Fibroblast of the conjunctiva (primary cell): ENCODE results near the gene P2RY2.
"Not testable (repeated sequence)": the region's sequence is repeated elsewhere in the genome, so short reads cannot be mapped to it uniquely, and the experiment has no call there.

Experiments used
- DNase-seq: peaks from one replicate; pipeline ENCODE4 v3.0.0-alpha.2; 2010; ENCODE audit warnings: low read depth

Gene P2RY2

DNA sequence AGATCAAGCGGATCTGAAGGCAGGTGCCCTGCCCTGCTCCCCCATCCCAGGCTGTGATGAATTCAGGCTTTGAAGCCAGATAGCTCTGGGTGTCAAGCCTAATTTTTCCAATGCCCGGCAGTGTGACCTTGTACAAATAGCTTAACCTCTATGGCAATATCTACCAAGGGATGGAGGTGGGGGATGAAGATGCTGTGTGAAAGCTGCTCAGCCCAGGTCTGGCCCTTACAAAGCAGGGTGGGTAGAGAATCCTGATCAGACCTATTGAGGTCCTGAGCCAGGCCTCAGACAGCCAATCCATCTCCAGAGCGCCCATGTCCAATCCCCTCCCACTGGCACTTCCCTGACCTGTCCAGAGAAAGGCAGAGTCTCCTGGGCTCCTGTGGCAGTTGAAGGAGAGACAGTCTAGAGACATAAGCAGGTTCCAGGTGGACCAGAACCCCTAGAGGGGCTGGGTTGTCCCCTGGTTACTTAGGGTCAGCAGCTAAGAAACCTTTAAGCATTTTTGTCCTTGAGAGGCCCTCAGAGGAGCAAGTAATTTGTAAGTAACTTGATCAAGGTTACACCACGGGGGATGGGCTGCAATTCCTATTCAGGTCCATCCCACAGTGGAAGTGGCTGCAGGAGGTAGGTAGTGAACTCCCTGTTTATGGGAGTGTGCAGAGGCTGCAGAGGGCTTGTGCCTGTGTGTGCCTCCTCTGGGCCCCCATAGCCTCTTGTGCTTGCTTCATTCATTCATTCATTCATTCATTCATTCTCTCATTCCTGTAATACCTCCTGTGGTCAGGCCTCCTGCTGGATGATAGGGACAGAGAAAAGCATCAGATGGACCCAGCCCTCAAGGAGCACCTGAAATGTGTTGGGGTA lies 10.4 kb downstream of the P2RY2 start:
- no peak for DNase-seq

DNA sequence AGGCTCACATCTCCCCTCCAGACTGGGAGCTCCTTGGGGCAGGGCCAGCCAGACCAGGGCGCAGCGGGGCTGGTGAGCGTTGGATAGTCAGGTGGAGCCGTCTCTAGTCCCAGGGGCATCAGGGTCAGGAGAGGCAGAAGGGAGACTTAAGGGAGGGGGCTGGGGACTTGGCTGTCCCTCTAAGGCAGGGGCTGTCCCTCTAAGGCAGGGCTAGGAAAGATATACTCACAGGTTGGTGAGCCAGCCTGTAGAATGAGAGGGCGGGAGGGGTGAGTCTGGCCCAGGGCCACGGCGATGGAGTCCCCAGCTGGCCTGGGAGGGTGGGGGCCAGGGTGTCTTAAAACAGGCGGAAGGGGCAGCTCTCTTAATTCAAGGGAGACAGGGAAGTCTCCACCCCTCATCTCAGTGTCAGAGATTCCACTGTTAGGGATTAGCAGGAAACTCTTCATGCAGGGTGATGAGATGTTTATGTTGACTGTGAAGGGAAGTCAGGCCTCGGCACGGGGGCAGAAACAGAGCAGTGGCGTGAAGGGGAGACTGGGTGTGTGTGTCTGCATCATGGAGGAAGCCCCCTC lies 11.3 kb downstream of the P2RY2 start:
- DNase-seq, result no peak

DNA sequence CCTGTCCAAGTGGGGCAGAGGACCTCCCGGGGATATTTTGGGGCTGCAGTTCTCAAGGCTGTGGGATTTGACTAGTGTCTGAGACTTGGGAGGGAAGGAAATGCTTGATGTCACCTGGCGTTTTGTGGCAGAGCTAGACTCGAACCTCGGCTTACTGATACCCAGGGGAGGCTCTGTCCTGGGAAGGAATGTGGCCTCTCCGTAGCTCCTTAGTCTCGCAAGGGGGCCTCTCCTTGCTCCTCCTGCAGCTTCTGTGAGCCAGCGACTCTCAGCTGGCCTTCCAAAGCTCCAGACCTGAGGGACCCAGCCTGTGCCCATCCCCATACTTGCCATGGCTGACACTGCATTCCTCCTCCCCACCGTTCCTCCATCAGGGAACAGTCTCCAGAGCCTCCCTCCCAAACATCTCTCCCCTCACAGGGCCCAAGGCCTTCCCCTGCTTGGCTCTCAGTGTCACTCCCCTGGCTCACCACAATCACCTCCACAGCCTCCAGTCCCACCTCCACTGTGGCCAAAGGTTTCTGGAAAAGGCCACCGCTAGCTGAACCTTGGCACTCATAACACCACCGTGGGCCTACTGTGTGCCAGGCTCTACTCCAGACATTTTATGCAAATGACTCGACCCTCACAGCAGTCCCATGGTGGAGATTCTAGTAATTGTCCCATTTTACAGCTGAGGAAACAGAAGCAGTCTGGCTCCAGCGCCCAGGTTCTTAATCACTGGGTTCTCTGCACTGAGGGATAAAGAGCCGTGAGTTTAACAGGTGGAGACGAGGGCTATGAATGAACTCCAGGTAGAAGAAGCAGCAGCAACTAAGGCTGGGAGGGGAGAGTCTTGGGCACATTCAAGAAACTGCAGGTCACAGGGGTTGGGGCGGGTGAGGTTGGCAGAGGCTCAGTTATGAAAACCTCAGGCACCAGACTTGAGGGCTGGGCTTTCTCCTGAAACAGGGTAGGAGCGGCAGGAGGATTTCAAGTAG lies 12.1 kb downstream of the P2RY2 start:
- DNase-seq, result no peak

DNA sequence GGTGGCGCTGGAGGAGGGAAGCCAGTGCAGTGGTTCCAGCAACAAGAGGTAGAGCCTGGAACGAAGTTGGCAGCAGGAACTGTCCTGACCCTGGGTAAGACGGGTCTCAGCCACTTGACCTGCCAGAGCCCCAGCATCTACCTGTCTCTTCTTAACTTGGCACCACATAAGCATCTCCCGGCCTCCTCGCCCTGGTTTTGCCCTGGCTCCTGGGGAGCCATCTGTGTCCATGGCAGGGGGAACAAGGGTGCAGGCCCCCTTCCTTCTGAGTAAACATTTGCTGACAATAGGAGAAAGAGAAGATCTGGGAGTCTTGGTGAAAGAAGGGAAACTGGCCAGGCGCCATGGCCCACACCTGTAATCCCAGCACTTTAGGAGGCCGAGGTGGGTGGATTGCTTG lies 12.8 kb downstream of the P2RY2 start:
- DNase-seq, result no peak

DNA sequence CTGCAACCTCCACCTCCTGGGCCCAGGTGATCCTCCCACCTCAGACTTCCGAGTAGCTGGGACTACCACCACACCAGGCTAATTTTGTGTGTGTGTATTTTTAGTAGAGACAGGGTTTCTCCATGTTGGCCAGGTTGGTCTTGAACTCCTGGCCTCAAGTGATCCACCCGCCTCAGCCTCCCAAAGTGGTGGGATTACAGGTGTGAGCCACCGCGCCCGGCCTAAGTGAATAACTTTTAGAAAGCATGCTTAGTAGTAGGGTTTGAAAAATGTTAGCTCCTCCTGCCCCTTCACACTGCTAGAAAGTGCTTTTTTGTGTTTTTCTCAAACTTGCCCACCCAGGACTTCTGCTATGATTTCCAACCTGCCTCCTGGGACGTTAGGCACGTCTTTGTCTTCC lies 14.4 kb downstream of the P2RY2 start:
- DNase-seq, result not testable (repeated sequence)

DNA sequence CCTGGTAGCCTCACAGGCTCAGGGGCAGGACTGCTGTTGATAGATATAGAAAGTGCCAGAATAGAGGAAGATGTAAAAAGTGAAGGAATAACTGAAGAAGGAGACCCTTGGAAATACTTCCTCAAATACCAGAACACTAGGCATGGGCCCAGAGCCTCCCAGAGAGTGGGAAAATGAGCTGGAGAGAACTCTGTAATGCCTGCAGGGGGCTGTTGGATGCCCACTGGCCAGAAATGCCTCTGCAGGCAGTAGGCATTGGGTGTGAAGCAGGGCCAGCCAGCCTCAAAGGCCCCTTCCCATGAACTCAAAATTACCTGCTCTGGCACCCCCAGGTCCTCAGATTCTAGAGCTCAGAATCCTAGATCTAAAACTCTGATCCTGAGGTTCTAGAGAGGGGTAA lies 15.1 kb downstream of the P2RY2 start:
- no peak for DNase-seq

DNA sequence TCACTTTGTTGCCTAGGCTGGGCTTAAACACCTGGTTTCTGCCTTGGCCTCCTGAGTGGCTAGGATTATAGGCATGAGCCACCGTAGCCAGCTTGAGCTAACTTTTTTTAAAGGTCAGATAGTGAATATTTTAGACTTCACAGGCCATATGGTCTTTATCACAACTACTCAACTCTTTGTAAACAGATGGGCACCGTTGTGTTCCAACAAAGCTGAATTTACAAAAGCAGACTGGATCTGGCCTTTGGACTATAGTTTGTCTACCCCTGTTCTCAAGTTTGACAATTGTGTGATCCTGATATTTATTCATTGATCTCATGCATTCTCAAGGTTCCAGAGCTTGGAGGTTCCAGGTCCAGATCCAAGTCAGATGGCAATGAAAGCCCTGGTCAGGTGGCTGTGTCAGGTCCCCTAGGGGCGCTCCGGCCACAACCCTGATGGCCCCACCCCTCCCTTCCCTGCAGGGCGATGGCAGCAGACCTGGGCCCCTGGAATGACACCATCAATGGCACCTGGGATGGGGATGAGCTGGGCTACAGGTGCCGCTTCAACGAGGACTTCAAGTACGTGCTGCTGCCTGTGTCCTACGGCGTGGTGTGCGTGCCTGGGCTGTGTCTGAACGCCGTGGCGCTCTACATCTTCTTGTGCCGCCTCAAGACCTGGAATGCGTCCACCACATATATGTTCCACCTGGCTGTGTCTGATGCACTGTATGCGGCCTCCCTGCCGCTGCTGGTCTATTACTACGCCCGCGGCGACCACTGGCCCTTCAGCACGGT lies 15.8 kb downstream of the P2RY2 start:
- no peak for DNase-seq

DNA sequence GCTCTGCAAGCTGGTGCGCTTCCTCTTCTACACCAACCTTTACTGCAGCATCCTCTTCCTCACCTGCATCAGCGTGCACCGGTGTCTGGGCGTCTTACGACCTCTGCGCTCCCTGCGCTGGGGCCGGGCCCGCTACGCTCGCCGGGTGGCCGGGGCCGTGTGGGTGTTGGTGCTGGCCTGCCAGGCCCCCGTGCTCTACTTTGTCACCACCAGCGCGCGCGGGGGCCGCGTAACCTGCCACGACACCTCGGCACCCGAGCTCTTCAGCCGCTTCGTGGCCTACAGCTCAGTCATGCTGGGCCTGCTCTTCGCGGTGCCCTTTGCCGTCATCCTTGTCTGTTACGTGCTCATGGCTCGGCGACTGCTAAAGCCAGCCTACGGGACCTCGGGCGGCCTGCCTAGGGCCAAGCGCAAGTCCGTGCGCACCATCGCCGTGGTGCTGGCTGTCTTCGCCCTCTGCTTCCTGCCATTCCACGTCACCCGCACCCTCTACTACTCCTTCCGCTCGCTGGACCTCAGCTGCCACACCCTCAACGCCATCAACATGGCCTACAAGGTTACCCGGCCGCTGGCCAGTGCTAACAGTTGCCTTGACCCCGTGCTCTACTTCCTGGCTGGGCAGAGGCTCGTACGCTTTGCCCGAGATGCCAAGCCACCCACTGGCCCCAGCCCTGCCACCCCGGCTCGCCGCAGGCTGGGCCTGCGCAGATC lies 16.5 kb downstream of the P2RY2 start:
- no peak for DNase-seq

DNA sequence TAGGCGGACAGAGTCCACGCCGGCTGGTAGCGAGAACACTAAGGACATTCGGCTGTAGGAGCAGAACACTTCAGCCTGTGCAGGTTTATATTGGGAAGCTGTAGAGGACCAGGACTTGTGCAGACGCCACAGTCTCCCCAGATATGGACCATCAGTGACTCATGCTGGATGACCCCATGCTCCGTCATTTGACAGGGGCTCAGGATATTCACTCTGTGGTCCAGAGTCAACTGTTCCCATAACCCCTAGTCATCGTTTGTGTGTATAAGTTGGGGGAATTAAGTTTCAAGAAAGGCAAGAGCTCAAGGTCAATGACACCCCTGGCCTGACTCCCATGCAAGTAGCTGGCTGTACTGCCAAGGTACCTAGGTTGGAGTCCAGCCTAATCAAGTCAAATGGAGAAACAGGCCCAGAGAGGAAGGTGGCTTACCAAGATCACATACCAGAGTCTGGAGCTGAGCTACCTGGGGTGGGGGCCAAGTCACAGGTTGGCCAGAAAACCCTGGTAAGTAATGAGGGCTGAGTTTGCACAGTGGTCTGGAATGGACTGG lies 17.2 kb downstream of the P2RY2 start:
- no peak for DNase-seq

DNA sequence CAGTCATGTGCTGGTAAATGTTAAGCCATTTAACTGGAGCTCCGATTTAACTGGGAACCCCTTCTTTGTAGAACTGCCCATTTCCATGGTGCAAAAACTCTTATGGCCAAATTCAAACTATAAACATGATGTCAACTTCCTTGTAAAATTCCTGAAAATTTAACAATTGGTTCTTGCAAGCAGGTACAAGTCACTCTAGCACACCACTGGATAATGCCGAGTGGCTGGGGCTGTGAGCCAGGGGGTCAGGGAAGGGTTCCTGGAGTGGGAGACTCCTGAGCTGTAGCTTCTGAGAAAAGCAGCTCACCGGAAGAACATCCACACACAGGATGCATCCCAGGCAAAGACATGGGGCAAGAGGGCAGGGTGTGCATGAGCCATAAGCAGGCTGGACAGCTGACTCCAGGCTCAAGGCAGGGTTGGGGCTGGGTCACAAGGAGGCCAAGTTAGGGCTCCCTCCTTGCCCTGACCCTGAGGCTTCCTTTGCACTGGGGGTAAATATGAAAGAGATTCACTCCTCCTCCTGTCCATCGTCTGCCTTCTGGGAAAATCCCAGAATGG lies 18.2 kb downstream of the P2RY2 start:
- no peak for DNase-seq

DNA sequence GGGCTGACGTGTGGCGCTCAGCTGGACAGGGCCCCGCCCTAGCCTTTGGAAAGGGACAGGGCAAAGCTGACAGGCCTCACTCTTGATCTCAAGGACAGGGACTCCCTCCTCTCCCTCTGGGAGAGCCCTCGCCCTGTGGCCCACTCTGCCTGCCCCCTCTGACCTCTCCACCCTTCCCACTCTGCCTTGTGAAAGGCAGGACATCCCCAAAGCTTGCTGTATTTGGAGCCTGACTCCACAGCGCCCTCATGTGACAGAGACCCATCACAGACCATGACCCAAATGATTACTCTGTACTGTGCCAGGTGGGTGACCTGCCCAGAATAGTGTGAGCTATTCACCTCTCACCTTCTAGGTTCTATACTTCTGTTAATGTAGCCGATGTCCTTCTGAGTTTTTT lies 18.8 kb downstream of the P2RY2 start:
- DNase-seq, result no peak

DNA sequence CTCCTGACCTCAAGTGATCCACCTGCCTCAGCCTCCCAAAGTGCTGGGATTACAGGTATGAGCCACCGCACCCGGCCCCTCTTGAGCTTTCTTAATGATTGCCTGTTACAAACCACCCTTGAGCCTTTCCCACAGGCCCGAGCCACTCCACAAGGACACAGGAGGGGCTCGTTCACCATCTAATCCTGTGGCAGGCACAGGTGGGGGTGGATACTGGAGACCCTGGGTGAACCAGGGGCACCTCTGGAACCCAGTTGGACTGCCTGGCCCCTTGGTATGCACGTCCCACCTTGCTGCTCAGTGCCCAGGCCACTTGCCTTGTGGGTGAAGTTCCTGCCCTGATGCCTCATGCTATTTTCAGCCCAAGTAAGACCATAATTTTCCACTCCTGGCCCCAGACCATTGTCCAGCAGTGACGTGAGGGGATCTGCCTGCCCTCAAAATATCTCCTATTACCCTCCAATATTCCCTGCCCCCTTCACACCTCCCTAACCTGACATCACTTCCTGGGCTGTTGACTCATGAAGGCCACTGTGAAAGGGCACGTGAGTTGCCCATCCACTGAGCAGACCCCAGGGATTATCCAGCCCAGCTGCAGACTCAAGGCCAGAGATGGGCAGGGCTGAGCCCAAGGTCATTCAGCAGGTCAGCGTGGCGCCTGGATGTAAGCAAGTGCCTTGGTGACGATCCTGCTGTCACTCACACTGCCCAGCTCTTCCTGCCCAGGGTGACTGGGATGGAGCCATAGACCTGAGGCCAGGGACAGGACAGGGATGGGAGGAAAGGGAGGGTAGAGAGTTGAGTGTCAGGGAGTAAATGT lies 19.6 kb downstream of the P2RY2 start:
- no peak for DNase-seq

DNA sequence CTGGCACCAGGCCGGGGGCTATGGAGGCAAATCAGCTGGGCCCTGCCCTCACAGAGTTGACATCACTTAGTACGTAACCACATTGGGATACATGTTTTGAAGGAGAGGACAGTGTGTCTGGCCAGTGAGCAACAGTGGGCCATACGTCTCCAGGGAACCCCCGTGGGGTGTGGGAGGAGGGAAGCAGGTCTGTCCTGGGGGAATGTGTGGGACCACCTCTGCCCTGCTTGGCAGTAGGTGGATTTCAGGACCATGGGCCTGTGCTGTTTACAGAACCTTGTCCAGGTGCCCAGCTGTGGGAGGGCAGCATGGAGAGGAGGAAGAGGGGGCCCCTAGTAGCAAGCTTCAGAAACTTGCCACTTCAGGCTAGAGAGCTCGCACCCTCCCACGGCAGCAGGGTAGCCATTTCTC lies 21.0 kb downstream of the P2RY2 start:
- DNase-seq, result no peak

DNA sequence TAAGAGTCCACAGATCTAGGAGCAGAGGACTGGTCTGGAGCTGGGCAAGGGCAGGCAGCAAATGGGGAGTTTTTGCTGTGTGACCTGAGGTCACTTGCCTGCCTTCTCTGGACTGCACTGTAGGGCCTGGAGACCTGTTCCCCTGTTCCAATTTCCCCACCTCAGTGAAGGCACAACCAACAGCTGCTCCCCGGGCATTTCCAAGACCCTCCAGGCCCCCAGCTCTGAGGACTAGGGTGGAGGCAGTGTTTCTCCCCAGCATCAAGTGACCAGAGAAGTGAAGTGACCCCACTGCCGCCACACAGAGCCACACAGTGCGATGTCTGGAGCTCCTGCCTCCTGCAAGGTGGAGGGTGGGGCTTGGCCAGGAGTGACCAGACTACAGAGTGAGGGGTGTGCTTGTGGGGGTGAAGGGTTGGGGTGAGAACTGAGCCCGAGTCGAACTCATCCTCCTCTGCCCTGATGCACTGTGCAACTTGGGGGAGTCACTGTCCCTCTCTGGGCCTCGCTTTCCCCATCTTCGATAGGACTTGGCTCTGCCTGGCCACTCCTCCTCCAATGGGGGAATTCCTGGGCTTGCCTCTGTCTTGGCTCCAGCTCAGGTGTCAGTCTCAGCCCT lies 21.6 kb downstream of the P2RY2 start:
- no peak for DNase-seq

DNA sequence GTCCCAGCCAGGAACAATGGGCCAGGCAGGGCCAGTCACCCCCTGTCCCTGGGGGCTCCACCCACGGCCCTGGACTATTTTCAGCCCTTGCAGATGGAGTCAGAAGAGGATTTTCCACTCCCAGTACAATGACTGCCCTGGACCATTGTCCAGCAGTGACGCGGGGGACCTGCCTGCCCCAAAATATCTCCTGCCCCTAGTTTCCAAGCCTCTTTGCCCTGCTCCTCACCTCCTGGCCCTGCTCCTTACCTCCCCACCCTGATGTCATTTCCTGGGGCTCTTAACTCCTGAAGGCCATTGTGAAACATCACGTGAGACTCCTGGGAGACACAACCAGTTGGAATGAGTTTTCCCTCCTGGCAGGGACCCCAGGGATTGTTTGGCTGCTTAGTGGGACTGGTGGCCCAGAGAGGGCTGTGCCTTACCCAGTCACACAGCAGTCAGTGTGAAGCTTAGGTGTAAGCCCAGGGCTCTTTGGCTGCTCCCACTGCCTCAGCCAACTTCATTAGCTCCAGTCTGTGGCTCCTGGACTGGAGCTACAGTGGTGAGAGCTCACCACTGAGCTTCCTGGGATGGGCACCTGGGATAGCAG lies 22.2 kb downstream of the P2RY2 start:
- DNase-seq, result no peak

DNA sequence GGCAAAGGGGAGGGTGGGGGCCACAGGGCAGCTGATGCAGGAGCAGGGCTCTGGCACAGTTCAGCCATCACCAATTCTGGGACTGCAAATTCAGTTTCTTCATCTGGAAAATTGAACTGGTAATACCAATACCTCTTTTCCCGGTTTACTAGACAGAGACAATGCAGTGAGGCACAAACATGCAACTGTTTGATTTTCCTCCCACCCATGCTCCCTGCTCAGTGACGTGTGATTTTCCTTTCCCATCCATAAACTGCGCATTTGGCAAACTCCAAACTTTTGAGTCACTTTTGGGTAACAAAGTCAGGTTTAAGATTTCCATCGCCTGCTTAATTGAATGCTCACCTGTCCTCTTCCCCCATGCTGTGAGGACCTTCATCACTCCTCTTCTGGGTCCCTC lies 23.2 kb downstream of the P2RY2 start:
- no peak for DNase-seq

DNA sequence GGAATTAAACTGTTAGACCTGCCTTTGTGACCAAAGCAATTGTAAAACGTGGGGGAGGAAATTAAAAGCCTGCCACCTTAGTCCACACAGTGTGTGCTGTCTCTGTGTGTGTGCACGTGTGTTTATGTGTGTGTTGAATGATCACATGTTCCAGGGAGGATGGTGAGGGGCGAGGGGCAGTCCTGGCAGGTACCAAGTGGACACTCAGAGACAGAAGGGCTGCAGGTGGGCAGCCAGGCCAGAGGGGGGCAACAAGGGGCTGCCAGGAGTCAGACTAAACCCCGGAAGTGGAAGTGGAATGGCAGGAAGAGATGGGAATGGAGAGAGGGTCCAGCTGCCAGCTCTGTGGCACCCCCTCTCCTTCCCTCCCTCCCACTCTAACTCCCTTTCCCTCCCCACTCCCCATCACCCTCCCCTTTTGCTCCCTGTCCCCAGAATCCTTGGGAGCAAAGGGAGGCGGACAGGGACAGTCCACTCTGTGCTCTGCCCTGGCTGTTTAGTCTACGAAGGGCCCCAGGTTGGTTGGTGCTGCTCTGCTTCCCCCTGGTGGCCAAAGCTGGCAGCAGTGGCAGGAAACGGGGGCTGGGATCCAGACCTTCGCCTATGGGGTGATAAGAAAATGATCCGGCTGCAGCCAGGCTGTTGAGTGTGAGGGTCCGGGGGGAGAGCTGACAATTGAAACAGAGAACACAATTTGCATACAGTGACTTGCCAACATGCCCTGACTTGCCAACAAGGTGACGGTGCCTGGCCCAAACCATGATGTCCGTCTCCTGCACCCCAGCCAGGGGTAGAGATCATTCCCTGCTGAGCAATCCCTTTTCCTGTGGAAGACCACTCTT lies 24.4 kb downstream of the P2RY2 start:
- DNase-seq, result peak; percentile 38

DNA sequence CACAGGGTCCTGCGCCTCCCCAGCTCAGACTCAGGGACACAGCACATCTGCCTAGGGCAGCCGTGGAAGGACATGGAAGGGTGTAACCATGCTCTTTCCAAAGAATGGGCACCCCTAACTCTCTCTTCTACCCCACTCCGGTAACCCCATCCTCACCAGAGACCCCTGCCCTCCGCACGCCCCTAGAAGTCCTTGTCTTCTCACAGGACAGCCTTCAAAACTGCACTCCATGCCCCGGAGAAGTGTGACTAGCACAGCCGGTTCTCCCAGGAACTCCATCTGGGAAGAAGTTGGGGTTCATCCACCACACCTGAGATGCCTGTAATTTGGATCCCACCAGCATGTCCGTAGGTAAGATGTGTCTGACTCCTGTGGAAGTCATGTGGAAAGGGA lies 25.0 kb downstream of the P2RY2 start:
- no peak for DNase-seq
